SHP77 (cell line): ENCODE measurements around the gene CACNA2D1.

Experiments
- DNase-seq, 2 experiments: peaks; one replicate each; lab custom pipeline; 2025; lab: John Stamatoyannopoulos, UW

CACNA2D1 gene

DNA sequence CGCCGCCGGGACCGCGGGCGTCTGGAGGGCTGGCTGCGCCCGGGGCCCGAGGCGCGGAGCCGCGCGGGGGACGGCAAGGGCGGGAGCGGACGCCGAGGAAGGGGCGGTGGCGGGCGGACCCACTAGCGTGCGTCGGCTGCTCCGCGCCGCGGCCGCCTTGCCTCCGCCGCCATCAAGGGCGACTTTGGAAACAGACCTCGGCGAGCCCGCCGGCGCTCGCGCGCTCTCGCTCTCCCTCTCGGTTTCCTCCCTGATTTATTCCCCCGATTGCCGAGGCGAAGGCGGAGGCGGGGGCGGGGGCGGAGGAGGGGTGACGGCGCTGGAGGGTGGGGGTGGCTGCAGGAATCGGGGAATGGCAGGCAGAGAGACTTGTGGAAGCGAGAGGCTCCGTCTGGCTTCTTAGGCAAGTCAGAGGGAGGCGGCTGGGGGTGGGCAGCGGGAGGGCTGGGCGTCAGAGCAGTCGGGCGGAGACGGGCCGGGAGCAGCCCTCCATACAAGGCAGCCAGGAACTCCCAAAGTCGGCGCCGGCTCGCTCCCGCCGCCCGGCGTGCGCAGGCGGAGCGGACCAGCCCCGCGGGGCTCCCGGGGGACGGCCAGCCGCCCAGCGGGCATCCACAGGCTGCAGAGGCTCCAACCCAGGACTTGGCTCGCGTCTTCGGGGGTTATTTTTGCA is at the start of gene CACNA2D1:
TSS of gene CACNA2D1 (minus strand) at position 231 of the 673 bp plus-strand sequence.
- DNase-seq: peak; percentile 58 to 79

DNA sequence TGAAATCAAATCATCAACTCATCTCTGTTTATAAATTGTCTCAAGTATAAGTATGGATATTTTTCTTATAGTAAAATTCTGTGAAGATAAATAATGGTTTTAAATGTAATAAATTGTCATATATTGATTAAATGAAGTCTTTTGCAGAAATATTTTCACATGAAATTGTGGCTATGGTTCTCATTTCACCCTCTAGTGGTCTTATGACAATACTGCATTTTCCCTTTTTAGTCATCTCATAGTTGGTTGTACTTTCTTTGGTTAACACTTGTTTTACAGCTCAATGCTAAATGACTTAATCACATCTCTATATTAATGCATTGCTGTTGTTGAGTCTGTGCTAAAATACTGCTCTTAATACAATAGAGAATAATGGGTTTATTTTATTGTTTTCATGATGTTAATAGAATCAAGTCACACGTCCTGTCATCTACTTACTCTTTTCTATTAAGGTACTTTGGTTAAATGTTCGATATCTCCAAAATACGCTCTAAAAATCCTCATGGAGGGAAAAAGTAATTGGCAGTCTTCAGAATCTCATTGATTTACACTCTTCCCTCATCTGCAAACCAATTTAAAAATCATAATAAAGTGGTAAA is 38.0 kb upstream of the CACNA2D1 start:
- no peak for DNase-seq

DNA sequence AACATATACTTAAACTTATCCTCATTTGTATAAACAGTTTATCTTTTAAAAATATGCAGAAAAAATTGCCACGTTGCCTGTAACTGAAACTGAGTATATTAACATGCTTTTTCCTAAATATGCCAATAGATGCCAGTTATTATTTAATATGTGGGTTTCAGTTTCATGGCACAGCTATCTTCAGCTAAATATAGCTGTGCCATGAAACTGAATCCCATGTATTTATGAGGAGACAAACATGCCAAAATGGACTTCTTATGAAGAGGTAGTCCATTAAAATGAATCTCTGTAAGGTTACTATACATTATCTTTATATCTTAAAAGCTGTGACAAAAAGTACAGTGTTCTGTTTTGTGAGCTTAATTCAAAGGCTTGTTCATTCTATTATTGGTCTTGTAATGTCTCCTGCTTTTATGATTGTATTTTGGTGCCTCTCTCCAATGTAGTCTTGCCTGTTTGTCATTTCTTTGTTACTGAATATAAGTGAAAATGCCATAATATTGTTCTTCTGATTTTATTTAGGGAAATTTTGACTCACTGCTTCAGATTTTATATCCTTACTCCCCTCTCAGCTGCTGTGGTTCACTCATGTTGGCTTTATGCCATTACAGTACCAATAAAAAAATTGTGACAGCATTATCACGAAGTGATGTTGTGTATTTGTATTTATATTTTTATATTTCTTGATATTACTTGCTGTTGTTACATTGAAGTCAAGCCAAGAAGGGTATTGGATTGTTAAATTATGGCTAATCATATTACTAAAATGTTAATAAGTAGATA is 34.3 kb upstream of the CACNA2D1 start:
- DNase-seq: no peak

DNA sequence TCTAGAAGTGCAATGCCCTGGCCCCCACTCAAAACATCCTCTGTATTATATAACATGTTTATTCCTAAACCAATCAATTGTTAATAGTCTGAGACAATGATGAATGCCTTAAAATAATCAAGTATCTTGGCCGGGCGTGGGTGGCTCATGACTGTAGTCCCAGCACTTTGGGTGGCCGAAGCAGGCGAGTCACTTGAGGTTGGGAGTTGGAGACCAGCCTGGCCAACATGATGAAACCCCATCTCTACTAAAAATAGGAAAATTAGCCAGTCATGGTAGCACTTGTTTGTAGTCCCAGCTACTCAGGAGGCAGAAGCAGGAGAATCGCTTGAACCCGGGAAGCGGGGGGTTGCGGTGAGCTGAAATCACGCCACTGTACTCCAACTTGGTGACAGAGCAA is 29.4 kb upstream of the CACNA2D1 start:
- no peak for DNase-seq

DNA sequence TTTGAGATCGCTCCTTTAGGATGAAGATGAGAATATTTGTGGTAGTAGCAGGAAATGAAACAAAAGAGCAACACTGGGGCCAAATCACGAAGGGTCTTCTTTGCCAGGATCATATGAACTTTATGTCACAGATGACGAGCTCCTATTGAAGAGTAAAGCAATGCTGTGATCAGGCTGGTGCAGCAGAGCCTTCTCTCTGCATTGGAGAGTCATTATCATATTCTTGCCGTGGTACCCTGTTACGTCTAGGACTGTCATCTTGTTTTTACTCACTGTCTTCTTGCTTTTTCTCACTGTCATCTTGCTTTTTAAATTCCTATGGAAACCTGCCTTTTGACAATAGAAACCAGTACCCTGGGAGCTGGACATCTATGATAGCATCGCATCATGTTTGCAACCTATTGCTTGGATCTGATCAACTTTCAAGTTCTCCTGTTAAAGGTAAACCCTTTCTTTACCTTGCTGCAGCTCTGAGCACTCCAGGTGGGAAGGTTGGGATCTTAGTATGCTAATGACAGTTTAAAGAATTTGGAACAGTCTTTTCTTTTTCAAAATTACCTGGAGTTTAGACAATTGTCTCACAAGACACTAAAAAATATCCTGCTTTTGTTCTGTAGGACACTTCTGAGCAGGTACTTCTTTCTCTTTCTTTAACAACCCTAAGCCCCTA is 27.9 kb upstream of the CACNA2D1 start:
- no peak for DNase-seq

DNA sequence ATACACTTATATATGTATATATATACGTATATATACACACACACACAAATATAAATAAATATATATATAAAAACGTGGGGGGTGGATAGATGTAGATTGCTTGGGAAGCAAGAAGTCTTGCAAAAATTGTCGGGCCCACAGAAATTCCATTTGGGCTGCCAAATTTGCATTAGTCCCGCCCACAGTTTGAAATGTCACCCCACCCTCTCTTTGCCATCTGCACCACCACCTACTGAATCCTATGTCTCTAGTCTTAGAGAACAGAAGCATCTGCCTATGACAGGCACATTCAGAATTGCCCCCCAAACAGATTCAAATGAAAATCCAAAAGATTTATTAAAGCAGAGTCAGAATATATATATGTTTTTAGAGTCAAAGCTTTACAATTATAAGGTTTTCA is 25.6 kb upstream of the CACNA2D1 start:
- DNase-seq: no peak

DNA sequence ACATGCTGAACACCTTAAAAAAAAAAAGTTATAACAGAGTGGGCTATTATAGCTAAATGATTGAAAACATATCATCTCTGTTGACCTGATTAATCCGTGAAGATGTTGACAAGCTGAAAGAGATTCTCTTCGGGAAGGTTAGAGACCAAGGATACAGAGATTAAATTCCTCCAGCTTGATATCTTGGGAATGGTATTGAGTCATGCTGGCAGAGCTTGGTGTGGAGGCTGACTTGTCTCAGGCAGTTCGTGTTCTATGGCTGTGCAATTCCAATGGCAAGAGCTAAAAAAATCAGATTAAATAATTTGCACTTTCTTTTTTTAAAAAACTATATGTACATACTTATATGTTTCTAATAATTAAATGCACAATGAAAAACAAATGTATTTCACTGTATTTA is 24.9 kb upstream of the CACNA2D1 start:
- DNase-seq: no peak

DNA sequence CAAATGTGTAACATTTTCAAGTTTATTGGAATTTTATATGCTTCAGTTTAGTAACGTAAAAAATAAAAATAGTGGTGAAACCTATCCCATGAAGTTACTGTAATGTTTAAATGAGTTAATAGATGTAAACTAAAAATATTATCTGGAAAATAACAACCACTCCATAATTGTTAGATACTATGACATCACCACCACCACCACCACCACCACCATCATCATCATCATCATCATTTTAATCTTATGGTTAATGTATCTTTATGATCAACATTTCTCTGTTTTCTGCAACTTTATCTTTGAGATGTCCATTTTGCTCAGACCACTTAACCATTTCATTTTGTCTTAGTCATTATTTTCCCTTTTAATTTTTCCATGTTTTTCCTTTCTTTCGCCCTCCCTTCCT is 23.4 kb upstream of the CACNA2D1 start:
- no peak for DNase-seq

DNA sequence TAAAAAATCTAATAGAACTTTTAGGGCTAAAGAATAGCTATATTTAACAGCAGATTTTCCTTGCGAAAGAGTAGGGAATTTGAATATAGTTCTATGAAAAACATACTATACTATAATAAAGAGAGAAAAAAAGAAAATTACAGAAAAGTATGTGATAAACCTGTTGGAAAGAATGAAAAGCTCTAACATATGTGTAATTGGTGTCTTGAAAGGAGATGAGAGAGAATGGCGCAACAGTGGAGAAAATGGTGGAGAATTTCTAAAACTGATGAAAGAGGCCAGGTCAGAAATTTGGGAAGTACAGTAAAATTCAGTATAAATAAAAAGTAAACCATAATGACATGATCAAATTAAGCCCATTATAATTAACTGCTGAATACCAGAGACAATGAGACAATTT is 20.8 kb upstream of the CACNA2D1 start:
- no peak for DNase-seq

DNA sequence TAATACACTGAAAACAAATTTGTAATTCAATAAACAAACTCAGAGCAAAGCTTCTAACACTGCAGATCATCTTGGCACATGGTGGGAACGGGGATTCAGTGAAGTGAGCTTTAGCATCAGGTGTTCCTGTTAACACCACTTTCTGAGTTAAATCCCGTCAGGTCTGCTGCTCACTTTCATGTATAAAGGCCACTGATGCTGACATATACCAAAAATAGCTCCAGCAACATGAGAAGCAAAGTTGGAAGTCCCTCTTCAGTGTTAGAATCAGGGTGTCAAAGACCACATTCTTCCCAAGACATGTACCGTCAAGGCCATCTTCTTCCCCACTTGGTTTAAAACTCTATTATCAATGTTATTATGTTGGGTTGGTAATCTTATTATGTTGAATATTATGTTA is 11.7 kb upstream of the CACNA2D1 start:
- DNase-seq: no peak

DNA sequence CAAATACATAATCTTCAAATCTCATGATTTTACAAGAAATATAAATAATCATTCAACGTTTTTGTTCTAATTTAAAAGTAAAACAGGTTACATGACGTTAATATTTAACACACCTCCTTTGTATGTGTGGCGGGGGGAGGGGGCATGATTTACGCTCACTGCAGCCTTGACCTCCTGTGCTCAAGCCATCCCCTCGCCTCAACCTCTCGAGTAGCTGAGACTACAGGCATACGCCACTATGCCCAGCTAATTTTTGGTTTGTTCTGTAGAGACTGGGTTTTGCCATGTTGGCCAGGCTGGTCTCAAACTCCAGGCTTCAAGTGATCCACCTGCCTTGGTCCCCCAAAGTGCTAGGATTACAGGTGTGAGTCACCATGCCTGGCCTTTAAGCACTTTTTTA is 7.2 kb upstream of the CACNA2D1 start:
- DNase-seq: no peak

DNA sequence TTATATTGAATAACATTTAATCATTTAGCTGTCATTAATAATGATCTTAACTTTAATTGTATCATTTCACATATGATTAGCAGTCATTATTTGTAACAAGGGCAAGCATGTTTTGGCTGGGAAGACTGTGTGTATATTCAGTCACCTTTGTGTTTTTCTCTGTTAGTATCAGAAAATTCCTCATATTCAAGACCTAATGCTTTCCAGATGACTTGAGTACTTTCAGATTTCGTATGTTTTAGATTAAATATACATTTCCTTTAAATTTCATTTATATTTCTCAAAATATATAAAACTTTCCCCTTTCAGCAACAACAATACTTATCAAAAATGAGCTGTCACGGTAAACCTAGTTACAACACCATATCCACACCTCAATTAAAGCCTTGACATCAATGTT is 6.3 kb upstream of the CACNA2D1 start:
- no peak for DNase-seq

DNA sequence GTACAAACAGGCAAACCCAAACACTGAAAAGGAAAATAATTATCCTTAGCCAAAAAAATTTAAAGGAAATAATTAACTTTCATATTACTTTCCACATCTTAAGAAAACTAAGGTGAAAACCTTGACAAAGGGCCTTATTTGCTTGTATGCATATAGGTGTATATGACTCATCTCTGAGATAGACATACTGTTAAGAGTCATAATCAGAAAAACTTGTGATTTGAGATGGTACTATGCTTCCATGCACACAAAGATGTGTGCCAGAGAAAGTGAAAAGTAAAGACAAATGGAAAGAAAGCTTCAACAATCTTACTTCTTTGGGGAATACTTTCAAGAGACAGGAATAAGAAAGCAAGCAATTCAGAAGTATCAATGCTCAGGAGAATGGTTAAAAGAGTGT is 3.3 kb upstream of the CACNA2D1 start:
- no peak for DNase-seq

DNA sequence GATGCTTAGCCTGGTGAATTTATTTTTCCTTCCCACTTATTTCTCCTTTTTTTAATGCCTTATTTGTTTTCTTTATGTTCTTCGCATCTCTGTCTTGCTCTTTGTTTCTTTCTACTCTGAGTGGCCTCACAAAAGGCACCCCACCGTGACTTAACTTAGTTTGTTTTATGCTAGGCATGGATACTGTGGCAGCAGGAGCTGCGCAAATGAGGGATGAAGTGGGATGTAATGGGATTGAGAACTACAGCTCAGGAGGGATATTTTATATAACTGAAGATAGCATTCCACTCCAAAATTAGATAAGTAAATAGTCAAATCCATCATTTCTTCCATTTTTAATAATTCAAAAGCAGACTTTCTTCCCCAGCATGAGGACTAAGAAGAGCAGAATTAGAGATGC is 1.7 kb upstream of the CACNA2D1 start:
- peak in 1 of 2 experiments; percentile 12 for DNase-seq

DNA sequence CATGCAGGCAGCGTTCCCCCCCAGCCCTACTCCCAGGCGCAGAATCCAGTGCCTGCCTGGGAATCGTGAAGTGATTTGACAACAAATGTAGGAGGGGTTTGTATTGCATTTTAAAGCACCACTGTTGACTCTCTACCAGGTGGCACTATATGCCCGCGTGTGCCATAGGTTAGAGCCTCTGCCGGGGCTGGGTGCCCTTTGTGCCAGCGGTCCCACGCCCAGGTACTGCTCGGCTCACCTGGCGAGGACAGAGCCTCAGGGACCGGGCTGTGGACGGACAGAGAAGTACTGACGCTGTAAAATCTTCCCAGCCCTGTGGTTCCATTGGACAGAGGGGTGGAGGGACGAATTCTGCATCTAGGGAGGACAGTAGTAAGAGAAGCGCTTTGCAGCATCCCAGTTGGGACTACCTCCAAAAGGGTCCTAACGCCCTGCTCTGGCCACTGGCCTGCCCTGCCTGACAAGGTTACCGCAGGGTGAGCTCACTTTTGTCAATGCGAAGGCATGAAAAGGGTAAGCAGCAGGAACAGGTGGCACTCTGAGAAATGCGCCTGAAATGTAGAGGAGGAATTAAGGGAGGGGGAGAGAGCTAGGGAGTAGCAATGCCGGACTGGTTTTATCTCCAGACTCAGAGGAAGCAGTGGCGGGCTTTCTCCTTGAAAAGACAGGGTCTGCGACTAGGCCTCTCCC is 788 bp upstream of the CACNA2D1 start:
- DNase-seq: peak; percentile 76 to 79

DNA sequence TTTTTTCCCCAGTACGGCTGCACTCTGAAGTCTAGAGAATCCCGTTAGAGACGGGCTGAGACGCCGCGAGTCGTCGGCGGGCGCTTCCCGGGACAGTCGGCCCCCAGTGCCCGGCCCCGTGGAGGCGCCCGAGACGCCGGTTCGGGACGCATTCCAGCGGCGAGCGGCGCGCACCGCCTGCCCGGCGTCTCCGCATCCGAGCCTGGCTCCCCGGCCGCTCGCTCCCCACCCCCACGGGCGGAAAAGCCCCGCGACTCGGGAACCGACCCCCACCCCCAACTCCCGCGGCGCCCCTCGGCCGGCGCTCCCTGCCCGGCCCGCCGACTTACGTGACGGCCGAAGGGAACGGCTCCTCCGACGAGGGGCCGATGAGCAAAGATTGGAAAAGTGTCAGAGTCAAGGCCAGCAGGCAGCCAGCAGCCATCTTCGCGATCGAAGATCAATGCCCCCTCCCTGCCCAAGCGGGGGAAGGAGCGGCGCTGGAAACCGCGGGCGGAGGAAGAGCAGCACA is 486 bp downstream of the CACNA2D1 start:
- DNase-seq: no peak

DNA sequence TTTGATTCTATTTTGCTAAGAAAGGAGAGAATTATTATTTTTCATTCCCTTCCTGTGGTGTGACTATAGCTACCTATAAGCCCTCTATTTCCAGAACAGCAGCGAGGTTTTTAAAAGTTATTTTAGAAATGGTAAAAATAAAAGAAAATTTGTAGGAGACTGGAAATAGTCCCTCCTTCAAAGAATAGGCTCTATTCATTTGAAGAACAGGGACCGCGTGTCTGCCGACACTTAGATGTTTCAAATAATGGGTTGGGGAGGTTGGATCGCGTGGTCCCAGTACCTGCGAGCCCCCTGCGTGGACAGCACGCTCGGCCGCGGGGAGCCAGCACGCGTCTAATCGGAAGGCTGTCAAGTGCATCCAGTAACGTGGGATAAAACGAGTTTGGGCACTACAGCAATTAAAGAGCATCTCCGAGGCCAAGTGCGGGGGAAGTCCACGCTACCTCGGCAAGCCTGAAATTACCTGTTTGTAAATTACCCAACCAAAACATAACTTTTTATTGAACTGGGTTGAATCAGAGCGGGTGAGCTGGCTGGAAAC is 1.0 kb downstream of the CACNA2D1 start:
- DNase-seq: peak in 1 of 2 experiments; percentile 17

DNA sequence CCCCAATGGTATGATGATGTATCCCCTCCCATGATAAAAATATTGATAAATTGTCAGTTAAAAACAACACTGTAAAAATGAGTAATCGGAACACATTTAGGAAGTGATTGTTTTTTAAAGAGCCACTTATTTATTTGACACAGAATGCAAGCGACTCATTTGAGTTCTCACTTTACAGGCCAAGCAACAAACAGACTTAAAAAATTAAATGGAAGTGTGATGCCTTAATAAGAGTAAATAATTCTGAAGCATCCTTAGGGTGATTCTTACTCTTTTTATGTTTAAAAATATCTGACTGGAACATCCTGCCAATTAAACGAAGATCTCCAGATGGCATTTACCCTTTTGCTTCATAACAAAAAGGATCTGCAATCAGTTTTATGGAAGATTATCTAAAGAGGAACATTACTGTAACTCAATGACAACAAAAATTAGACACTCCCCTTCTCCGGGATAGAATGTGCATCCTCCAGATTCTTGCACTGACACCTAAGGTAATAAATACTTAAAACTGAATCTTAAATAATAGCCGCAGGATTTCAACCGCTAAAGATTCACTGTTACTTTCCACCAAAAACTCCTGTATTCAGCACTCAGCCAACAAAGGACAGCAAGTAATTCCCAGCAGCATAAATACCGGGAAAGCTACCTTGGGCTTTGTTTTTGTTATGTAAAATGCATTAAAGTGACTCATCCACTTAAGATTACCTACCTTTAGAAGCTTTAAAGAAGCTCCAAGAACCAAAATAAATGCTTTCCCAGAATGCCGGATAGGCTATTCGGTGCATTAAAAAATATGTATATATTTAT is 1.7 kb downstream of the CACNA2D1 start:
- DNase-seq: no peak

DNA sequence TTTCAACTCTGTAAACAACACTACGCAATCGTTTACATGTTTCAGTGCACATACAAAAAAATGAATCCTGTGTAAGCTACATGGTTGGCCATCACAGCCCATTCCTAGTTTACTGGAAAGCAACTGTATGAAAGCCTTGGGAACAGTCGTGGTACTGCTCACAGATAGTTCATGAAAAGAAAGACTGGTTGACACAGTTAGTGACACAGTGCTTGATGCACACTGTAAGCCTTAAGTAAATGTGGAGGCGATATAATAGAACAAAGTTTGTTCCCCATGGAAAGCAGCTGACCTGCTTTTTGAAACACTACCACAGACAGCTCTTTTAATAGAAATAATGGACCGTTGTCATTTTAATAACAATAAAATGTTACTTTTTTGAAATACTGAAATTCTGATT is 5.1 kb downstream of the CACNA2D1 start:
- DNase-seq: no peak

DNA sequence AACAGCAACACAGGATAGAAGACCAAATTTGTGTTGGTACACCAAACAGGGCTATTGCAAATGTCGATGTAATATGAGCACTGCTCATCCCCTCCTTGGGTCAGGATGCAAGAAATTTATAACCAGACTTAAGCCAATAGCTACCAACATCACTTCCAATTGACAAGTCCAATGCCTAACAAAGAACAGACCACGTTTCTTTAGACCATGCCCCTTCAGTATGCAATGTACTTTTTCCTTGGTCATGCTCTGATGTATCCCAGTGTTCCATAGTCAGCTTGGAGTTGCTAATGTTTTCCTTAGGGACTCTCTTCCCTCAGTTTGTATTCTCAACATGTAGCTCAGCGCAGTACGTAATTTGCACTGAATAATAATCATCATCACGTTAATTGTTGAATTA is 7.8 kb downstream of the CACNA2D1 start:
- DNase-seq: no peak
